OCI-LY7 (cell line): ENCODE data around the gene MTHFSD. TPM values are rescaled to one million over a fixed set of nuclear protein-coding genes. Genes with fewer than 3 reads are reported as not detected.

Experiments used
- BruUV-seq: library from RNA; stranded (reverse); fragments of 400-500 nt; replicated peaks from 2 replicates; lab custom pipeline; 2021; lab: Mats Ljungman, UMichigan
- CTCF ChIA-PET: fragments of 300-600 bp; sonication (Branson Sonifier 250); formaldehyde crosslinking; loops from one replicate; lab custom pipeline; 2022; ENCODE audit warnings: antibody characterized with exemption; ENCODE audit not compliant: unreplicated experiment; lab: Charles Lee
- POLR2A ChIA-PET: fragments of 300-600 bp; sonication (Branson Sonifier 250); formaldehyde crosslinking; loops from one replicate; lab custom pipeline; 2022; ENCODE audit warnings: antibody characterized with exemption; lab: Charles Lee
- DNase-seq: peaks from one replicate; pipeline ENCODE4 v3.0.0-alpha.2; 2015; ENCODE audit warnings: low spot score
- H2AFZ ChIP-seq: fragments of 200-600 bp; sonication (generic), shearing (Covaris generic); 2 replicates; pipeline ENCODE4 v1.6.1; 2014; ENCODE audit warnings: mild to moderate bottlenecking, antibody characterized with exemption, low read length, moderate library complexity
- H3K27ac ChIP-seq: fragments of 200-600 bp; sonication (generic); 2 replicates; pipeline ENCODE4 v1.5.1; 2014; ENCODE audit warnings: mixed run types, low read depth, mild to moderate bottlenecking, moderate library complexity, low read length, inconsistent platforms; ENCODE audit not compliant: poor library complexity, severe bottlenecking
- H3K36me3 ChIP-seq: fragments of 200-600 bp; sonication (generic); 2 replicates; pipeline ENCODE4 v1.6.1; 2014; ENCODE audit warnings: mild to moderate bottlenecking, antibody characterized with exemption, low read length, moderate library complexity, mixed read lengths; ENCODE audit not compliant: insufficient read depth
- H3K4me1 ChIP-seq: fragments of 200-600 bp; sonication (generic); 2 replicates; pipeline ENCODE4 v1.5.1; 2014; ENCODE audit warnings: mild to moderate bottlenecking, low read length; ENCODE audit not compliant: insufficient read depth, poor library complexity, severe bottlenecking
- H3K4me2 ChIP-seq: fragments of 200-600 bp; sonication (generic); 2 replicates; pipeline ENCODE4 v1.6.1; 2014; ENCODE audit warnings: mild to moderate bottlenecking, low read length
- H3K4me3 ChIP-seq: fragments of 200-600 bp; sonication (generic); 2 replicates; pipeline ENCODE4 v1.5.1; 2014; ENCODE audit warnings: mild to moderate bottlenecking, low read depth, low read length; ENCODE audit not compliant: poor library complexity, severe bottlenecking
- H3K79me2 ChIP-seq: fragments of 200-600 bp; sonication (generic); 2 replicates; pipeline ENCODE4 v1.6.1; 2016; ENCODE audit warnings: low read depth, mild to moderate bottlenecking, low read length, moderate library complexity, mixed read lengths; ENCODE audit not compliant: insufficient read depth
- H3K9me2 ChIP-seq: fragments of 200-600 bp; sonication (generic); 2 replicates; pipeline ENCODE4 v1.6.1; 2016; ENCODE audit warnings: mild to moderate bottlenecking, low read length, mixed read lengths; ENCODE audit not compliant: insufficient read depth
- H3K9me3 ChIP-seq: fragments of 200-600 bp; sonication (generic); 2 replicates; pipeline ENCODE4 v1.6.1; 2014; ENCODE audit warnings: mild to moderate bottlenecking, mixed run types, low read length, mixed read lengths
- H4K20me1 ChIP-seq: fragments of 200-600 bp; sonication (generic); 2 replicates; pipeline ENCODE4 v1.6.1; 2014; ENCODE audit warnings: mild to moderate bottlenecking, antibody characterized with exemption, low read length, moderate library complexity, mixed read lengths; ENCODE audit not compliant: insufficient read depth
- EZH2phosphoT487 ChIP-seq: fragments of 200-600 bp; sonication (generic); IDR thresholded peaks from 2 replicates; pipeline ENCODE4 v1.6.1; 2018; ENCODE audit warnings: low read depth, borderline replicate concordance, mild to moderate bottlenecking, mixed run types, antibody characterized with exemption, low read length, moderate library complexity, mixed read lengths
- intact Hi-C: fragments of 100-400 bp; cut with micrococcal nuclease; formaldehyde crosslinking; loops from one replicate; pipeline ENCODE4 v1.10.0; 2022; ENCODE audit not compliant: unreplicated experiment
- total RNA-seq, 2 experiments: library from RNA; depleted of rRNA in 1 of 2; stranded (reverse); fragments of >200 nt in 1 of 2; shearing (Covaris generic) in 1 of 2; gene quantifications; 2 replicates each; pipeline ENCODE4 v1.2.3, GENCODE V29; 2014 to 2022
- TF ChIP-seq, protein P1 (sequence below): fragments of 200-600 bp; sonication (generic); conservative IDR thresholded peaks from 2 replicates; pipeline ENCODE4 v1.5.1; 2014; ENCODE audit warnings: mild to moderate bottlenecking, antibody characterized with exemption, low read length, moderate library complexity, mixed read lengths

Gene MTHFSD
- total RNA-seq, 2 experiments from 2014 or later: 12.2 to 26.0 TPM

DNA sequence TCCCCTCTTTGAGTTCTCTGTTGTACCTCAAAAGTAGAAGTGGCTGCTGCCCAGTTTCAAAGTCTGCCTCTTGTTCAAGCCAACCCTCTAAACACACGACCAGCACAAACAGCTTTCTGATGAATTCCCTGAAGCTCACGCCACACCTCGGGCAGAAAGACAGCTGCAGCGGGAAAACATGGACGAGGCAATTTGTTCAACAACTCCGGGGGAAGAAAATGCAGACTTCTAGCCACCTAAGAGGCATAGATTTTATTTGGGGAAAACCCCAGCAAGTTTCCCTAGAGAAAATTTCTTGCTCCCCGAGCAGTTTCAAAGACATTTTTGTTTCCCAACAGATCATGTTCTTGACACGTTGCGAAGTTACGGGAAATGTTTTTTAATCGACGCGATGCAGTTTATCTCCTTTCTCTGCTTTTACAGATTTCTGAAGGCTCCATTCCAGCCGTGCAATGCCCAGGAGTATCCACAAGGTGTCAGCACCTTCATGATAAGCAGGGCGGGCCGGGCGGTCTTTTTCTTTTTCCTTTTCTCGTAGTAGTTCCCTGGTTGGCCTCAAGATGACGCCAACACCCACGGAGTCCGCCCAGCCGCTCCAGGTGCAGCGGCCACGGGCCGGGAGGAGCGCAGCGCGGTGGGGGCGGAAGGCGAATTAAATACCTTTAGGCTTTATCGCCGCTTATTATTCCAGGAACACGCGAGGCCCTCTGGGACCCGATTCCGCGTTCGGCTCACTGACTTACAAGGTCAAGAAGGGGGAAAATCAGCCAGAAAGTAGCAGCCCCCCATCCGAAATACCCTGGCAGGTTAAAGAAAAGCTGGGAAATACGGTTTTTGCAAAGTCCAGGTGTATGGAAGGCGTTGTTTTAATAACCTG lies 8.7 kb upstream of the MTHFSD start:
- ChIA-PET CTCF (interaction anchor here (0.6 kb wide), 1 partner anchor 310 kb away, joined by 3 read pairs; no protein-coding TSS in a partner anchor), POLR2A (no interaction called here)
- peak overlapping the region; percentile 61 for H3K4me2 ChIP-seq
- TF ChIP-seq EZH2phosphoT487: no peak
- TF ChIP-seq, protein P1, sequence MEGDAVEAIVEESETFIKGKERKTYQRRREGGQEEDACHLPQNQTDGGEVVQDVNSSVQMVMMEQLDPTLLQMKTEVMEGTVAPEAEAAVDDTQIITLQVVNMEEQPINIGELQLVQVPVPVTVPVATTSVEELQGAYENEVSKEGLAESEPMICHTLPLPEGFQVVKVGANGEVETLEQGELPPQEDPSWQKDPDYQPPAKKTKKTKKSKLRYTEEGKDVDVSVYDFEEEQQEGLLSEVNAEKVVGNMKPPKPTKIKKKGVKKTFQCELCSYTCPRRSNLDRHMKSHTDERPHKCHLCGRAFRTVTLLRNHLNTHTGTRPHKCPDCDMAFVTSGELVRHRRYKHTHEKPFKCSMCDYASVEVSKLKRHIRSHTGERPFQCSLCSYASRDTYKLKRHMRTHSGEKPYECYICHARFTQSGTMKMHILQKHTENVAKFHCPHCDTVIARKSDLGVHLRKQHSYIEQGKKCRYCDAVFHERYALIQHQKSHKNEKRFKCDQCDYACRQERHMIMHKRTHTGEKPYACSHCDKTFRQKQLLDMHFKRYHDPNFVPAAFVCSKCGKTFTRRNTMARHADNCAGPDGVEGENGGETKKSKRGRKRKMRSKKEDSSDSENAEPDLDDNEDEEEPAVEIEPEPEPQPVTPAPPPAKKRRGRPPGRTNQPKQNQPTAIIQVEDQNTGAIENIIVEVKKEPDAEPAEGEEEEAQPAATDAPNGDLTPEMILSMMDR: peak; percentile 100
- no TSS peak for BruUV-seq
- peaks cover 12% of the 10 kb centered on the region for H3K4me1 ChIP-seq
- intact Hi-C loops: loop anchor here (1.0 to 5.0 kb wide), 6 partner anchors 199 to 734 kb away; no protein-coding TSS in a partner anchor
- H3K4me3 ChIP-seq: peak overlapping the region; percentile 39
- H3K27ac ChIP-seq: no peak overlapping the region
- no peaks in the 10 kb centered on the region for H3K9me3 ChIP-seq
- no peaks in the 10 kb centered on the region for H4K20me1 ChIP-seq
- DNase-seq: peak; percentile 90
- peak overlapping the region; percentile 91; the same call in 1 of the 2 replicates for H2AFZ ChIP-seq
- no peaks in the 10 kb centered on the region for H3K36me3 ChIP-seq
- no peaks in the 10 kb centered on the region for H3K9me2 ChIP-seq
- H3K79me2 ChIP-seq: no peaks in the 10 kb centered on the region

DNA sequence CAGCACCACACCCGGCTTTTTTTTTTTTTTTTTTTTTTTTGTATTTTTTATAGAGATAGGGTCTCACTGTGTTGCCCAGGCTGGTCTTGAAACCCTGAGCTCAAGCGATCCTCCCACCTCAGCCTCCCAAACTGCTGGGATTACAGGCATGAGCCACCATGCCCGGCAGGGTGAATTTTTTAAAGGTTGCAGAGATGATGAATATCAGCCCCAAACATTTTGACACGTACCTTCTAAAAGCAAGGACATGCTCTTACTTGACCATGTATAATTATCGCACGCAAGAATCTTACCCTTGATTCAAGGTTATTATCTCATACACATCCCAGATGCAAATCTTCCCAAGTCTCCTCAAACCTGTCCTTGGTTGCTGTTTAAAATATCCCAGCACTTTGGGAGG lies 7.3 kb upstream of the MTHFSD start:
- no peaks in the 10 kb centered on the region for H4K20me1 ChIP-seq
- H3K27ac ChIP-seq: no peak overlapping the region
- no peak overlapping the region for H3K4me3 ChIP-seq
- no peaks in the 10 kb centered on the region for H3K9me3 ChIP-seq
- no TSS peak for BruUV-seq
- H3K79me2 ChIP-seq: no peaks in the 10 kb centered on the region
- TF ChIP-seq, protein P1: no peak
- no peak for TF ChIP-seq EZH2phosphoT487
- intact Hi-C loops: loop anchor here (5.0 kb wide), 2 partner anchors 200 to 735 kb away; no protein-coding TSS in a partner anchor
- no peaks in the 10 kb centered on the region for H3K9me2 ChIP-seq
- no peak overlapping the region for H3K4me2 ChIP-seq
- peaks cover 12% of the 10 kb centered on the region for H3K4me1 ChIP-seq
- DNase-seq: no peak
- no peak overlapping the region for H2AFZ ChIP-seq
- POLR2A ChIA-PET: no interaction called here
- CTCF ChIA-PET: no interaction called here
- no peaks in the 10 kb centered on the region for H3K36me3 ChIP-seq
